GM19035 (cell line): Measurements from ENCODE around the gene ARHGAP22.

Experiments used
- ATAC-seq: cut with Tn5 transposase; IDR thresholded peaks from one replicate; pipeline ENCODE4 v1.9.1; 2021; ENCODE audit not compliant: unreplicated experiment

Gene ARHGAP22

DNA sequence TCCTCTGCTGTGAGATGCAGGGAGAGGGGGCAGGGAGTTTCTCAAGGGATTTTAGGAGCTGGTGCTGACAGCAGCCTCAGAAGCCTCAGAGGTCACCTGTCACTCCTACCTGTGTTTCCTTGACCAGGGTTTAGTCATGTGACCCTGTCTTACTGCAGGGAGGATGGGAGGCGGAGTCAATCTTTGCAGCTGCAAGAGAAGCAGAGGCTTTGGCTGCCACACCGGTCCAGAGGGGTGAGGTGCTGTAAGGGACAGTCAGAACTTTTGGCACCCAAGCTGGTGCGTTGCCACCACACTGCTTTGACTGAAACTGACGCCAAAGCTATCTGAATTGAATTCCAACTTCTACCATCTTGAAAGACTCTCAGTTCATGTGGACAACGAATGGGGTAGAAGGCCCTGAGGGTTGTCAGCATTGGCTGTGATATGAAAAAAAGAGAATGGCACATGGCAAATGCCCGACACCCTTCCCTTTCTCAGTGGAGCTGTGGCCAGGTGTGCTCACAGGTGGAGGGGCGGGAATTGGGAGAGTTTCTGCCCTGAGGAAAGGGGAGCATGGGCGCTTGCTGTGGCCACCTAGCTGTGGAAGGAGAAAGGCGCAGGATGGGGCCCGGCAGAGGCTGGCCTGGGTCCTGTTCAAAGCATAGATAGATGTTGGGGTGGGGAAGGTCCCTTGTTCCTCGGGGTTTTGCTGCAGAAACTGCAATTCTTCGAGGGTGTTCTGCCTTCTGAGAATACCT lies 69.3 kb downstream of the ARHGAP22 start:
- ATAC-seq = no peak

DNA sequence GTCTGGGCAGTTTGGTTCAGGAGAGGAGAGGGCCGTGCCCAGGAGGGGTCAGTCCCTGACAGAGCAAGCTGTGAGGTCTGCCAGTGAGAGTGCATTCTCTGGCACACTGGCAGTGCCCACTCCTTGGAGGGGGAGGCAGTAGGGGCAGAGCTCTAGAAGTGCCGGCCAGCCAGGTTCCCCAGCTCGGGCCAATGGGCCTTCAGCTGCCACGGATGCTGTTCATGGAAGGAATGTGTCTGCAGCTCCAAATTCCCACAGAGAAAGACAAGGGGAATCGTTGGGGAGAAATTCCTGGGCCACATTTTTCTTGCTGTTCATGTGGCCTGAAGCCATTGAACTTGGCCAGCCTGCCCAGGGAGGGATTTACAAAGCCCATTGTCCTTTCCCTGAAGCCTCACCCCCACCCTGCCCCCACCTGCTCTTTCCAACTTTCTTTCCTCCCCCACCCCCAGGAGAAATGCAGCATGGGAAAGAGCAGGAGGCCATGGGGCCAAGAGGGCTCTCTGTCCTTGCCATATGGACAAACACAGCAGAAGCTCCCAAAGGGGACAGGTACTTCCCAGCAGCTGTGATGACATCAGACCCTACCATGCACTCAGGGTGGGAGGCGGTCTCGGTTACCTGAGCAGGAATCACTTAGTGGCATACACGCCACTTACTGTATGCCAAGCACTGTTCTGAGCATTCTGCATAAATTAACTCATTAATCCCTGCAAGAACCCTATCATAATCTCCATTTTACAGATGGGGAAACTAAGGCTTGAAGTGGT lies 70.7 kb downstream of the ARHGAP22 start:
- no peak for ATAC-seq

DNA sequence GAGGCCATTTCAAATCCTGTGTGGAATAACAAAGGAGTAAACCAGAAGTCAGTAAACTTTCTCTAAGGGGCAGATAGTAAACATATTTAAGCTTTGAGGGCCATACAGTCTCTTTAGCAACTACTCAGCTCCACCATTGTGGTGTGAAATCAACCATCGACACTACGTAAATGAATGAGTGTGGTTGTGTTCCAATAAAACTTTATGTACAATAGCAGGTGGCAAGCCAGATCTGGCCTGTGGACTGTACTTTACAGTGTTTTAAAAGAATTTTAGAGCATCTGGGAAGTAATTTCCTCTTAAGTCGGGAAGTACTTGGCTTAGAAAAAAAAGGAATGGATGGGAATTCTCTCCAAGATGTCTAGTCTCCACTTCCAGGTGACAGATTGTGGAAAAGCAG lies 71.3 kb downstream of the ARHGAP22 start:
- no peak for ATAC-seq

- no peak for ATAC-seq
Measured at GRCh38 chr10:48531486-48531885, 73.4 kb downstream of the ARHGAP22 start.

DNA sequence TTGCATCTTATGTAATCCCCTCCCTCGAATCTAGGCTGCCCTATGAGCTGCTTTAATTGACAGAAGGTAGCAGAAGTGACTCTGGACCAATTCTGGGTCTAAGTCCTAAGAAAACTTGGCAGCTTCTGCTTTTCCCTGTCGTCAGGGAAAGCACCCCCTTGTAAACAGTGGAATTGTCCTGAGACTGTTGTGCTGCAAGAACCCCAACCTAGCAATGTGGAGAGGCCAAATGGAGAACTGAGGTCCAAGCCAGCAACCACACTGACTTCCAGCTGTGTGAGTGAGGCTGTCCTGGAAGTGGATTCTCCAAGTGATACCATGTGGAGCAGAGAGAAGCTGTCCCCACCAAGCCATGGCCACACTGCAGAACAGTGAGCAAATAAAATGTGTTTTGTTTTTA lies 75.5 kb downstream of the ARHGAP22 start:
- no peak for ATAC-seq

GRCh38 chr10:48527756-48528155 lies 77.1 kb downstream of the ARHGAP22 start:
- ATAC-seq = no peak

DNA sequence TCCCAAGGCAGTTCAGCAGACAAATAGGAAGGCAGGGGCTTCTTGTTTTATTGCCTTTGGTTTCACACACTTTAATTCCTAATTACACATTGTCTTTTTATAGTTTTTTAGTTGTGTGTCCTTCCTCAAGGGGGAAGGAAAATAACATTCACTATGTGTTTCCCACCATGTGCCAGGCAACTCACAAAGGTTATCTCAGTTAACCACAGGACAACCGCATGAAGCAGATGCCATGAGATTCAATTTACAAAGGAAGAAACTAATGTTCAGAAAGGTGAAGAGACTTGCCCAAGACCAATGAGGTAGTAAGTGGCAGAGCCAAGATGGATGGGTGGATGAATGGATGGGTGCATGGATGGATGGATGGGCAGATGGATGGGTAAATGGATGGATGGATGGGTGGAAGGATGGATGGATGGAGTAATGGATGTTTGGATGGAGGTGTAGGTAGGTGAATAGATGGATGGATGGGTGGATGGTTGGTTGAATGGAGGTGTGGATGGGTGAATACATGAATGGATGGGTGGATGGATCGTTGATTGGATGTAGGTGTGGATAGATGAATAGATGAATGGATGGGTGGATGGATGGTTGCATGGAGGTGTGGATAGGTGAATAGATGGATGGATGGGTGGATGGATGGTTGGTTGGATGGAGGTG lies 77.9 kb downstream of the ARHGAP22 start:
- no peak for ATAC-seq

GRCh38 chr10:48526011-48526821 lies 78.7 kb downstream of the ARHGAP22 start:
- ATAC-seq = no peak

DNA sequence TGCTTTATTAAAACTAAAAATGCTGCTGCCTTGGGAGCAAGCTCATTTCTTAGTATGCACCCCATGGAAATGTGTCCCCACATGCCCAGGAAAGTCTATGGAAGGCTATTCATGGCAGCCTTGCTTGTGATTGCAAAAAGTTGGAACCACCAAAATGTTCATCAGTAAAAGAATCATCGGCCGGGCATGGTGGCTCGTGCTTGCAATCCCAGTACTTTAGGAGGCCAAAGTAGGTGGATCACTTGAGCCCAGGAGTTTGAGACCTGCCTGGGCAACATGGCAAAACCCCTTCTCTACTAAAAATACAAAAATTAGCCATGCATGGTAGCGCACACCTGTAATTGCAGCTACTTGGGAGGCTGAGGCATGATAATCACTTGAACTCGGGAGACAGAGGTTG lies 79.8 kb downstream of the ARHGAP22 start:
- ATAC-seq = no peak

GRCh38 chr10:48523820-48524758 lies 80.8 kb downstream of the ARHGAP22 start:
- no peak for ATAC-seq

- ATAC-seq = no peak
Measured at GRCh38 chr10:48523212-48523819, 81.6 kb downstream of the ARHGAP22 start.

GRCh38 chr10:48522011-48522765 lies 82.7 kb downstream of the ARHGAP22 start:
- no peak for ATAC-seq

GRCh38 chr10:48520594-48520993 lies 84.3 kb downstream of the ARHGAP22 start:
- ATAC-seq = no peak

- no peak for ATAC-seq
Measured at GRCh38 chr10:48520184-48520506, 84.7 kb downstream of the ARHGAP22 start.

- ATAC-seq = no peak
Measured at GRCh38 chr10:48519481-48520183, 85.2 kb downstream of the ARHGAP22 start.

GRCh38 chr10:48518986-48519385 lies 85.9 kb downstream of the ARHGAP22 start:
- no peak for ATAC-seq

- no peak for ATAC-seq
Measured at GRCh38 chr10:48517911-48518811, 86.7 kb downstream of the ARHGAP22 start.
